ENCODE measurements around the gene VHLL.

The VHLL gene

DNA sequence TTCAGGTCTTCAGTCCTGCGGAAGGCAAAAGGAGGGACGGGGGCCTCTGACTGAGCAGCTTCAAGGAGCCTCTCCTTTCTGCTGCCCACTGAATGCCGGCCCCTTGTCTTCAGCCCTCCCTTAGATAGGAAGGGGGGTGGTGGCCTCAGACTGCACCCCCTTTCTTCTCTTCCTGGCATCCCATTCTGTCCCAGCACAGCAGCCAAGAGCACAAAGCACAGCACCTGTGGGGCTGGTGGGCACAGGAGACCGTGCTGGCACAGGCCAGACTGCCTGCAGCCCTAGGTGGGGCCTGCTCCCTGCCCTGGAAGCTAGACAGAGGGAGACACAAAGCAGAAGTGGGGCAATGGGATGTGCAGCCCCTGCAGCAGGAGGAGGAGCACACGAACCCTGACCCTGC lies 49.5 kb downstream of the VHLL start:
- DNase-seq = no peak

Data from COR-L47 (cell line).